ENCODE results near the gene FCF1.

FCF1 gene

GRCh38 chr14:74670726-74671411, 42.1 kb upstream of the FCF1 start:
- DNase-seq (ENCODE audit: low read depth): no peak
- TF ChIP-seq CTCF (conservative IDR thresholded peaks at IDR 0.05; ENCODE audit: low read length): no peak
- H3K4me3 ChIP-seq (ENCODE audit: low read length): no peak overlapping the region

- H3K4me3 ChIP-seq (ENCODE audit: low read length): no peak overlapping the region
- TF ChIP-seq CTCF (conservative IDR thresholded peaks at IDR 0.05; ENCODE audit: low read length): no peak
- peak; percentile 79 for DNase-seq (ENCODE audit: low read depth)
Measured at GRCh38 chr14:74671789-74672188, 41.2 kb upstream of the FCF1 start.

GRCh38 chr14:74673768-74674167, 39.2 kb upstream of the FCF1 start:
- no peak for TF ChIP-seq CTCF (conservative IDR thresholded peaks at IDR 0.05; ENCODE audit: low read length)
- H3K4me3 ChIP-seq (ENCODE audit: low read length): no peak overlapping the region
- no peak for DNase-seq (ENCODE audit: low read depth)

- TF ChIP-seq CTCF (conservative IDR thresholded peaks at IDR 0.05; ENCODE audit: low read length): no peak
- no peak for DNase-seq (ENCODE audit: low read depth)
- no peak overlapping the region for H3K4me3 ChIP-seq (ENCODE audit: low read length)
Measured at GRCh38 chr14:74675219-74675618, 37.7 kb upstream of the FCF1 start.

GRCh38 chr14:74682169-74682952, 30.6 kb upstream of the FCF1 start:
- DNase-seq (ENCODE audit: low read depth): no peak
- H3K4me3 ChIP-seq (ENCODE audit: low read length): no peak overlapping the region
- TF ChIP-seq CTCF (conservative IDR thresholded peaks at IDR 0.05; ENCODE audit: low read length): no peak

- no peak overlapping the region for H3K4me3 ChIP-seq (ENCODE audit: low read length)
- TF ChIP-seq CTCF (conservative IDR thresholded peaks at IDR 0.05; ENCODE audit: low read length): no peak
- no peak for DNase-seq (ENCODE audit: low read depth)
Measured at GRCh38 chr14:74683406-74683805, 29.5 kb upstream of the FCF1 start.

GRCh38 chr14:74684434-74684833, 28.5 kb upstream of the FCF1 start:
- no peak for TF ChIP-seq CTCF (conservative IDR thresholded peaks at IDR 0.05; ENCODE audit: low read length)
- DNase-seq (ENCODE audit: low read depth): no peak
- no peak overlapping the region for H3K4me3 ChIP-seq (ENCODE audit: low read length)

Measured in AG10803 (cell line).